Lung (tissue), 12 donors: ENCODE measurements around the gene TYMP. TPM values are rescaled to one million over a fixed set of nuclear protein-coding genes. Genes with fewer than 3 reads are reported as not detected.
A peak's percentile ranks its signal among the peaks of the same experiment; 100 is the strongest.

ENCODE experiments used
- ATAC-seq: fragments of 200-7000 bp; cut with Tn5 transposase; one replicate; pipeline ENCODE4 v1.9.1; 2020; ENCODE audit warnings: moderate number of reproducible peaks; ENCODE audit not compliant: insufficient read depth, low FRiP score
- DNase-seq, 3 donors: peaks; one replicate each; pipeline ENCODE4 v3.0.0-alpha.2; 2013 to 2017
- H3K27ac ChIP-seq, 2 donors: one replicate each; pipeline ENCODE4 v1.5.1; 2013; ENCODE audit warnings: mild to moderate bottlenecking in 2 of 2, moderate library complexity in 2 of 2, control low read depth in 1 of 2, inconsistent platforms in 1 of 2, low read depth in 1 of 2, low read length in 1 of 2
- H3K27me3 ChIP-seq, 3 donors: one replicate each; pipeline ENCODE4 v1.5.1; 2013; ENCODE audit warnings: low read length in 2 of 3; ENCODE audit not compliant: control insufficient read depth in 3 of 3, insufficient read depth in 3 of 3
- H3K36me3 ChIP-seq, 4 donors: one replicate each; pipeline ENCODE4 v1.5.1; 2013; ENCODE audit warnings: low read length in 4 of 4, mild to moderate bottlenecking in 1 of 4, moderate library complexity in 1 of 4; ENCODE audit not compliant: control insufficient read depth in 4 of 4, insufficient read depth in 4 of 4
- H3K4me1 ChIP-seq, 5 donors: one replicate each; pipeline ENCODE4 v1.5.1; 2013; ENCODE audit warnings: low read length in 5 of 5, mild to moderate bottlenecking in 2 of 5, moderate library complexity in 1 of 5; ENCODE audit not compliant: control insufficient read depth in 5 of 5, insufficient read depth in 5 of 5
- H3K4me3 ChIP-seq: one replicate; pipeline ENCODE4 v1.5.1; 2013; ENCODE audit warnings: mild to moderate bottlenecking, control low read depth, moderate library complexity
- H3K9ac ChIP-seq, 2 donors: one replicate each; pipeline ENCODE4 v1.5.1; 2013; ENCODE audit warnings: low read length in 2 of 2, control low read depth in 1 of 2; ENCODE audit not compliant: insufficient read depth in 1 of 2
- H3K9me3 ChIP-seq, 4 donors: one replicate each; pipeline ENCODE4 v1.5.1; 2013; ENCODE audit warnings: low read length in 3 of 4, mild to moderate bottlenecking in 1 of 4, moderate library complexity in 1 of 4; ENCODE audit not compliant: control insufficient read depth in 4 of 4, insufficient read depth in 3 of 4
- WGBS, 2 donors: extraction: QIAGEN DNeasy Blood & Tissue Kit; methylation state at CpG; one replicate each; pipeline ENCODE4 v1.1.7; 2013; 5-methylcytosine and 5-hydroxymethylcytosine counted together
- polyA plus RNA-seq, 2 donors: library from polyadenylated mRNA; stranded (reverse); fragments of 200-250 nt; gene quantifications; one replicate each; pipeline ENCODE4 v1.2.1, GENCODE V29; 2013
- total RNA-seq, 2 donors: library from RNA; depleted of rRNA in 1 of 2; stranded (reverse); fragments of >200 nt in 1 of 2; gene quantifications; one replicate each; pipeline ENCODE4 v1.2.1, GENCODE V29; 2014 to 2021
- TF ChIP-seq, protein P1 (sequence below): IDR thresholded peaks from 2 replicates; pipeline ENCODE4 v1.5.1; 2012; ENCODE audit warnings: mild to moderate bottlenecking; ENCODE audit errors: control extremely low read depth, extremely low read depth
- donor health status: control.
- donor health status: control.
- donor health status: Bipolar disorder and iron deficiency.
- donor health status: healthy.
- donor health status: DM: yes; HTN: yes; CAD: no.

TYMP gene
- total and polyA plus RNA-seq, 4 donors, result 52.7 to 641 (median 233) TPM

DNA sequence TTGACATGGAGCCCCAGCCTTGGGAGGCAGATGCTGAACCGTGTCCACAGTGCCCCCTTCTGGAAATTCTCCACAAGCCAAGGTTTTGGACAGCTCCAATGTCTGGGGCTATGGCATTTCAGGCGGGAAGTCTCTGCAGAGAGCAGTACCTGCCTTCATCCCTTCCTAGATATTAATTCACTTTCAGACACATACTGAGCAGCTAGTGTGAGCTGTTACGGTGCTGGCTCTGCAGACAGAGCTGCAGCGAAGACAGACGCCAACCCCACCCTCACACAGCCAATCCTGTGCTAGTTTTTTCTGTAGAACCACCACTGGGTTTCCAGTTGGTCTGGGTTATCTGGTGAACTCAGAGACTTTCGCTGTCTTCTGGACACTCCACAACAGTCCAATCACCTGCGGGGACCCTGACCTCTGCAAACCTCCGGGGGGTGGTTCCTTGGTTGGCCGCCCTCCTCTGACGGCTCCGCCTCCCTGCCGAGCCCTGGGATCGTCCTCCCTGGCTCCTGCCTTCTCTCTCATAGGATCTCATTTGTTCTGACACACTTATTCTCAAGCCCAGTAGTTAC lies 31.4 kb downstream of the TYMP start:
- TF ChIP-seq, protein P1, sequence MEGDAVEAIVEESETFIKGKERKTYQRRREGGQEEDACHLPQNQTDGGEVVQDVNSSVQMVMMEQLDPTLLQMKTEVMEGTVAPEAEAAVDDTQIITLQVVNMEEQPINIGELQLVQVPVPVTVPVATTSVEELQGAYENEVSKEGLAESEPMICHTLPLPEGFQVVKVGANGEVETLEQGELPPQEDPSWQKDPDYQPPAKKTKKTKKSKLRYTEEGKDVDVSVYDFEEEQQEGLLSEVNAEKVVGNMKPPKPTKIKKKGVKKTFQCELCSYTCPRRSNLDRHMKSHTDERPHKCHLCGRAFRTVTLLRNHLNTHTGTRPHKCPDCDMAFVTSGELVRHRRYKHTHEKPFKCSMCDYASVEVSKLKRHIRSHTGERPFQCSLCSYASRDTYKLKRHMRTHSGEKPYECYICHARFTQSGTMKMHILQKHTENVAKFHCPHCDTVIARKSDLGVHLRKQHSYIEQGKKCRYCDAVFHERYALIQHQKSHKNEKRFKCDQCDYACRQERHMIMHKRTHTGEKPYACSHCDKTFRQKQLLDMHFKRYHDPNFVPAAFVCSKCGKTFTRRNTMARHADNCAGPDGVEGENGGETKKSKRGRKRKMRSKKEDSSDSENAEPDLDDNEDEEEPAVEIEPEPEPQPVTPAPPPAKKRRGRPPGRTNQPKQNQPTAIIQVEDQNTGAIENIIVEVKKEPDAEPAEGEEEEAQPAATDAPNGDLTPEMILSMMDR, result peak; percentile 78
- ATAC-seq, result peak; percentile 81
- H3K36me3 ChIP-seq, result peaks cover 0 to 12% (median 4%) of the 10 kb centered on the region in 4 donors

DNA sequence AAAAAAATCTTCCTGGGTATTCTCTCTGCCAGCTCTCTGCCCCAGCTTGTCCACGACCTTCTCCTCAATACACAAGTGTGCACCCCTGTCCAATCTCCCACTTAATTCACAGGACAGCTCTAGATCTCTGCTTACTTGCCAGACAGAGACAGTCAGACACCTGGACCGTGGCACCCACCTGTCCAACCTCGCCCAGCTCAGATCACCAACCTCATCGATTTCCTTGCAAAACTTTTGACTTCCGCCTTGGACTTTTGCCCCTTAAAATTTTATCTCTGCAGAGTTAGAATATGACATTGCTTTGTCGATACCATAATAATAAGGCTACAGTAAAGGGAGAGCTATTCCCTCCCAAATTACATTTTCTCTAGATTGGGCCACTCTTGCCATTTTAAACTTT lies 32.7 kb downstream of the TYMP start:
- H3K27me3 ChIP-seq, result no peaks in the 10 kb centered on the region
- H3K4me3 ChIP-seq, result no peak overlapping the region
- H3K27ac ChIP-seq, result no peak overlapping the region
- 86% methylated on average over 6 of the region's 6 CpGs for WGBS, 2 donors
- H3K9me3 ChIP-seq, result no peaks in the 10 kb centered on the region
- H3K4me1 ChIP-seq, result no peaks in the 10 kb centered on the region
- peaks cover 0 to under 1% (median under 1%) of the 10 kb centered on the region in 4 donors for H3K36me3 ChIP-seq
- H3K9ac ChIP-seq, result no peak overlapping the region
- DNase-seq (no peak), ATAC-seq (no peak)
- TF ChIP-seq, protein P1, result no peak

More for the DNA sequence above, 31.4 kb downstream of the TYMP start:
- 11 to 18% methylated on average over 13 of the region's 13 CpGs for WGBS, 2 donors
- no peaks in the 10 kb centered on the region for H3K9me3 ChIP-seq
- no peaks in the 10 kb centered on the region for H3K4me1 ChIP-seq
- no peak overlapping the region for H3K4me3 ChIP-seq
- DNase-seq, result peak; percentile 53 to 64 (median 62)
- no peak overlapping the region for H3K9ac ChIP-seq
- no peak overlapping the region for H3K27ac ChIP-seq
- H3K27me3 ChIP-seq, result no peaks in the 10 kb centered on the region

DNA sequence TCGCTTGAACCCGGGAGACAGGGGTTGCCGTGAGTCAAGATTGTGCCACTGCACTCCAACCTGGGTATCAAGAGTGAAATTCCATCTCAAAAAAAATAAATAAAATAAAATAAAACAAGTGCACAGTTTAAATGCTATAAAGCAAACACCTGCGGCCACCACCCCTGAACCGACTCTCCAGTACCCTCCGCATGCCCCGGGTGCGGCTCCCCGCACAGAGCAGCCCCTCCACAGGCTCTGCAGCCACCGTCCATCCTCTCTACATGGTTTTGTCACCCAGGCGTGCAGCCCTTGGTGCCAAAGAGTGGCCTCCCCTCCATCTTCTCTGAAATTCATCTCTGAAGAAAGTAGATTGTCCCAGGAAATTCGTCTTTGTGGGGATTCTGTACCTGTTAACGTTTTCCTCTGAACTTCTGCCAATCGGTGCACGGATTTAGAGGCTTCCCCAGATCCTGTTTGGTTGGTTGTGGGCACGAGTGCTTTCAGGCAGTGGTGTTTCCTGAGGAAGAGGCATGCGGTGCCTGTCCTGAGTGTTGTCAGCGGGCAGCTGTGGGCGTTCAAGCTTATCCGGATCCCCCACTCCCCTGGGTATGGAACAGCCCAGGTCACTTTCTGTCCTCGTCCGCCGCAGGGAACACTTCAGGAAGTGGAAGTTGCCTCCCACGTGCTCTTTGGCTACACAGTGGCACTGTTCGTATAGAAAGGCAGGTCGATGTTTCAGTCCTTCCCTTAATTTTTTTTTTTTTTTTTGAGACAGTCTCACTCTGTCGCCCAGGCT lies 39.1 kb downstream of the TYMP start:
- WGBS, 2 donors, result 39 to 47% methylated on average over 27 of the region's 27 CpGs
- Histone ChIP-seq H3K4me1 (no peaks in the 10 kb centered on the region), H3K27me3 (peaks cover 0 to 7% (median 0%) of the 10 kb centered on the region in 3 donors), H3K27ac (no peak overlapping the region), H3K4me3 (no peak overlapping the region), H3K9me3 (no peaks in the 10 kb centered on the region), H3K36me3 (no peaks in the 10 kb centered on the region), H3K9ac (no peak overlapping the region)
- TF ChIP-seq, protein P1, result no peak
- no peak for DNase-seq
- ATAC-seq, result no peak
